ENCODE results near the gene PMVK.
A peak's percentile ranks its signal among the peaks of the same experiment; 100 is the strongest.

The PMVK gene

GRCh38 chr1:154958681-154959425, 22.3 kb upstream of the PMVK start:
- TF ChIP-seq CTCF (conservative IDR thresholded peaks at IDR 0.05): no peak
- H3K27ac ChIP-seq: peak overlapping the region; percentile 0; the same call in 1 of the 2 replicates

- TF ChIP-seq CTCF (conservative IDR thresholded peaks at IDR 0.05): no peak
- H3K27ac ChIP-seq: peak overlapping the region; percentile 0; the same call in 1 of the 2 replicates
Measured at GRCh38 chr1:154958036-154958435, 21.5 kb upstream of the PMVK start.

- no peak for TF ChIP-seq CTCF (conservative IDR thresholded peaks at IDR 0.05)
- H3K27ac ChIP-seq: peak overlapping the region; percentile 66
Measured at GRCh38 chr1:154957091-154957657, 20.7 kb upstream of the PMVK start.

- no peak for TF ChIP-seq CTCF (conservative IDR thresholded peaks at IDR 0.05)
- peak overlapping the region; percentile 66 for H3K27ac ChIP-seq
Measured at GRCh38 chr1:154956544-154956941, 20.0 kb upstream of the PMVK start.

GRCh38 chr1:154955718-154956543, 19.4 kb upstream of the PMVK start, which contains the start of gene PBXIP1:
PBXIP1 (minus strand) TSS chr1:154956099; CDS start chr1:154953721, 2,378 bp downstream.
- peak within 1 kb of the TSS; percentile 66 for H3K27ac ChIP-seq

GRCh38 chr1:154955039-154955717, 18.7 kb upstream of the PMVK start:
- H3K27ac ChIP-seq: peak overlapping the region; percentile 66
- TF ChIP-seq CTCF (conservative IDR thresholded peaks at IDR 0.05): no peak

More at GRCh38 chr1:154955718-154956543, 19.4 kb upstream of the PMVK start, which contains the start of gene PBXIP1:
- peak; percentile 33 for TF ChIP-seq CTCF (conservative IDR thresholded peaks at IDR 0.05)
